HG03442 (cell line): ENCODE data around the gene CASKIN1.
"Not testable (repeated sequence)": the region's sequence is repeated elsewhere in the genome, so short reads cannot be mapped to it uniquely, and the experiment has no call there.

Experiments
- ATAC-seq: cut with Tn5 transposase; IDR thresholded peaks from one replicate; pipeline ENCODE4 v1.9.1; 2021; ENCODE audit warnings: mild to moderate bottlenecking, moderate library complexity; ENCODE audit not compliant: unreplicated experiment

The CASKIN1 gene

GRCh38 chr16:2210009-2210332, 13.6 kb upstream of the CASKIN1 start:
- no peak for ATAC-seq

- no peak for ATAC-seq
Measured at GRCh38 chr16:2209258-2210008, 13.0 kb upstream of the CASKIN1 start.

GRCh38 chr16:2208772-2209171, 12.4 kb upstream of the CASKIN1 start:
- no peak for ATAC-seq

GRCh38 chr16:2208308-2208707, 11.9 kb upstream of the CASKIN1 start:
- no peak for ATAC-seq

GRCh38 chr16:2207872-2208271, 11.5 kb upstream of the CASKIN1 start:
- no peak for ATAC-seq

- no peak for ATAC-seq
Measured at GRCh38 chr16:2206780-2207433, 10.5 kb upstream of the CASKIN1 start.

- ATAC-seq = no peak
Measured at GRCh38 chr16:2206420-2206779, 10.0 kb upstream of the CASKIN1 start.

- no peak for ATAC-seq
Measured at GRCh38 chr16:2205967-2206313, 9.5 kb upstream of the CASKIN1 start.

GRCh38 chr16:2205104-2205966, 8.9 kb upstream of the CASKIN1 start, which contains the start of gene MLST8:
TSS of gene MLST8 (plus strand) at chr16:2205454. CDS start at chr16:2206086, 632 bp downstream.
- peak; percentile 75 for ATAC-seq

- ATAC-seq = no peak
Measured at GRCh38 chr16:2204416-2205103, 8.2 kb upstream of the CASKIN1 start.

- not testable (repeated sequence) for ATAC-seq
Measured at GRCh38 chr16:2203119-2203688, 6.8 kb upstream of the CASKIN1 start.

- no peak for ATAC-seq
Measured at GRCh38 chr16:2200313-2200712, 3.9 kb upstream of the CASKIN1 start.

- no peak for ATAC-seq
Measured at GRCh38 chr16:2199621-2200139, 3.3 kb upstream of the CASKIN1 start.

GRCh38 chr16:2199095-2199494, 2.7 kb upstream of the CASKIN1 start:
- no peak for ATAC-seq

- ATAC-seq = no peak
Measured at GRCh38 chr16:2198283-2198682, 1.9 kb upstream of the CASKIN1 start.

- no peak for ATAC-seq
Measured at GRCh38 chr16:2197765-2198164, 1.4 kb upstream of the CASKIN1 start.

GRCh38 chr16:2196981-2197511, 641 bp upstream of the CASKIN1 start:
- no peak for ATAC-seq

- ATAC-seq = no peak
Measured at GRCh38 chr16:2195322-2196161, 863 bp downstream of the CASKIN1 start.

- no peak for ATAC-seq
Measured at GRCh38 chr16:2194852-2195321, 1.5 kb downstream of the CASKIN1 start.
